Measurements from ENCODE around the gene NDUFA7.

- TF ChIP-seq HDGF (IDR thresholded peaks at IDR 0.05; ENCODE audit: borderline replicate concordance), result no peak
- no peak for TF ChIP-seq PKNOX1 (IDR thresholded peaks at IDR 0.05)
- no peak for TF ChIP-seq CTBP1 (IDR thresholded peaks at IDR 0.05; ENCODE audit: borderline replicate concordance)
- TF ChIP-seq TARDBP (IDR thresholded peaks at IDR 0.05), result no peak
- no peak for TF ChIP-seq LEF1 (IDR thresholded peaks at IDR 0.05; ENCODE audit: borderline replicate concordance)
- TF ChIP-seq NFRKB (IDR thresholded peaks at IDR 0.05), result no peak
- no peak for TF ChIP-seq SUZ12 (IDR thresholded peaks at IDR 0.05)
- no peak for TF ChIP-seq FOXK2 (IDR thresholded peaks at IDR 0.05)
- no peak for TF ChIP-seq BHLHE40 (IDR thresholded peaks at IDR 0.05; ENCODE audit: borderline replicate concordance)
- TF ChIP-seq ELF4 (IDR thresholded peaks at IDR 0.05), result no peak
These were observed 4.3 kb upstream of the NDUFA7 start for GRCh38 chr19:8325454-8325853.
